ENCODE results near the gene MED26. TPM values are rescaled to one million over a fixed set of nuclear protein-coding genes. Genes with fewer than 3 reads are reported as not detected.

The MED26 gene
- total and polyA plus RNA-seq, 9 of the 15 experiments (the other 6 are each of a cell fraction or from before 2014, with no cell fraction given), result 0.71 to 15.1 (median 6.2) TPM

- TF ChIP-seq E4F1 (CRISPR knock-in tag; IDR thresholded peaks at IDR 0.05; ENCODE audit: borderline replicate concordance) (peak; percentile 99), ZNF444 (CRISPR knock-in tag; IDR thresholded peaks at IDR 0.05) (no peak), BRF1 (IDR thresholded peaks at IDR 0.05; ENCODE audit: borderline replicate concordance, extremely low read depth, insufficient read length) (no peak), ZNF318 (IDR thresholded peaks at IDR 0.05; ENCODE audit: borderline replicate concordance in 1 of 2, low read depth in 1 of 2) (no peak), E2F8 (IDR thresholded peaks at IDR 0.05; ENCODE audit: low read depth, partially characterized antibody) (peak; percentile 95), JUNB (CRISPR knock-in tag; conservative IDR thresholded peaks at IDR 0.05) (no peak), RBFOX2 (IDR thresholded peaks at IDR 0.05; ENCODE audit: low read depth, low read length) (peak; percentile 96), U2AF1 (optimal IDR thresholded peaks at IDR 0.05; ENCODE audit: low read depth, low read length) (peak; percentile 63), SAFB2 (IDR thresholded peaks at IDR 0.05; ENCODE audit: borderline replicate concordance, low read depth, low read length, severe bottlenecking) (no peak), SLC30A9 (CRISPR knock-in tag; IDR thresholded peaks at IDR 0.05) (no peak), POLR2AphosphoS5 (IDR thresholded peaks at IDR 0.05; ENCODE audit: control insufficient read depth, insufficient read depth, low read depth, low read length) (peak; percentile 71), RFX1 (IDR thresholded peaks at IDR 0.05) (peak; percentile 93)
These were observed 85.7 kb downstream of the MED26 start, which contains the start of gene CHERP (continued) for GRCh38 chr19:16542045-16542909.

All from K562 (cell line).